AG09319 (cell line): ENCODE data around the gene SIGLECL1.

Source experiments
- DNase-seq: peaks from one replicate; pipeline ENCODE4 v3.0.0-alpha.2; 2010; ENCODE audit warnings: low read depth; ENCODE audit errors: extremely low read depth
- TF ChIP-seq, protein P1 (sequence below): IDR thresholded peaks from 2 replicates; pipeline ENCODE4 v1.5.1; 2011; ENCODE audit warnings: low read depth, mild to moderate bottlenecking, inconsistent platforms, low read length, moderate library complexity

Gene SIGLECL1

DNA sequence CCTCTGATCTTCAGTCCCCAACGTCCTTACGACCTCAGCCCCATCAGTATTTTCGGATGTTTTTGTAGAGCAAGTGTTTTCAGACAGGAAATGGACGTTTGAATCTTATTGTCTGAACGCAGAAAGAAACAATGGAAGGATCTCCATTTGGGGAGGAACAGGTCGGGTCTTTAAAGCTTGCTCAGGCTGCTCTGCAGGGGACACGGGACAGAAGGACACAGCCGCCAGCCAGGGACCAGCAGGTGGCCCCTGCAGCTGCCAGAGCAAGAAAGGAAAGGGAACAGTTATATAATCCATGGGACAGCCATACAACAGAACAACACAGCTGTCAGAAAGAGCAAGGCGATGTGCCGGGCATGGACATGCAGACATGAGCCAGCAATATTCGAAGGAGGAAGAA lies 42.1 kb downstream of the SIGLECL1 start:
- DNase-seq = no peak
- TF ChIP-seq, protein P1, sequence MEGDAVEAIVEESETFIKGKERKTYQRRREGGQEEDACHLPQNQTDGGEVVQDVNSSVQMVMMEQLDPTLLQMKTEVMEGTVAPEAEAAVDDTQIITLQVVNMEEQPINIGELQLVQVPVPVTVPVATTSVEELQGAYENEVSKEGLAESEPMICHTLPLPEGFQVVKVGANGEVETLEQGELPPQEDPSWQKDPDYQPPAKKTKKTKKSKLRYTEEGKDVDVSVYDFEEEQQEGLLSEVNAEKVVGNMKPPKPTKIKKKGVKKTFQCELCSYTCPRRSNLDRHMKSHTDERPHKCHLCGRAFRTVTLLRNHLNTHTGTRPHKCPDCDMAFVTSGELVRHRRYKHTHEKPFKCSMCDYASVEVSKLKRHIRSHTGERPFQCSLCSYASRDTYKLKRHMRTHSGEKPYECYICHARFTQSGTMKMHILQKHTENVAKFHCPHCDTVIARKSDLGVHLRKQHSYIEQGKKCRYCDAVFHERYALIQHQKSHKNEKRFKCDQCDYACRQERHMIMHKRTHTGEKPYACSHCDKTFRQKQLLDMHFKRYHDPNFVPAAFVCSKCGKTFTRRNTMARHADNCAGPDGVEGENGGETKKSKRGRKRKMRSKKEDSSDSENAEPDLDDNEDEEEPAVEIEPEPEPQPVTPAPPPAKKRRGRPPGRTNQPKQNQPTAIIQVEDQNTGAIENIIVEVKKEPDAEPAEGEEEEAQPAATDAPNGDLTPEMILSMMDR = no peak

DNA sequence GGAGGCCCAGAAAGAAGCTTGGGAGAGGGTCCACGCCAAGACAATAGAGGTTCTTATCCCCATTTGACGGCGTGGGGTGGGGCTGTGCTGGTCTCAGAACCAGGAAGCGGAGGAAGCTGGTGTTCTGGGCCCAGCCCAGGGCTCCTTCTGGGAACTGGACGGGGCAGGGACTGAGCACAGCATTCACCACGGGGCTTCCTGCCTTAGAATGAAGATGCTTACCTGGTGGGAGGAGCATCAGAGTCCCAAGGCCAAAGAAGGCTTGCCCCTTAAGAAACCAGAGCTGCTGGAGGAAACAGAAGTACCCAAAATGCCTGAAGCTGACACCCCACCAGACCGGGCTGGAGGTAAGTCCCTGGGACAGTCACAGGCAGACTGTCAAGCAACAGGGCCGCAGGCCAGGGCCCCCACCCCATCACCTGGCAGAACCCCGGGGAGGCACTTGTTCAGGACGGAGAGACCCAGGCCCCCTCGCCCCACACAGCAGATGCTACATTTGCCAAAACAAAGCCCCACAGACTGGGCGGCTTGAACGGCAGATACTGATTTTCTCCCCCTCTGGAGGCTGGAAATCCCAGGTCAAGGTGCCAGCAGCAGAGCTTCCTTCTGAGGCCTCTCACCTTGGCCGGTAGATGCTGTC lies 42.8 kb downstream of the SIGLECL1 start:
- TF ChIP-seq, protein P1 = no peak
- DNase-seq = no peak

DNA sequence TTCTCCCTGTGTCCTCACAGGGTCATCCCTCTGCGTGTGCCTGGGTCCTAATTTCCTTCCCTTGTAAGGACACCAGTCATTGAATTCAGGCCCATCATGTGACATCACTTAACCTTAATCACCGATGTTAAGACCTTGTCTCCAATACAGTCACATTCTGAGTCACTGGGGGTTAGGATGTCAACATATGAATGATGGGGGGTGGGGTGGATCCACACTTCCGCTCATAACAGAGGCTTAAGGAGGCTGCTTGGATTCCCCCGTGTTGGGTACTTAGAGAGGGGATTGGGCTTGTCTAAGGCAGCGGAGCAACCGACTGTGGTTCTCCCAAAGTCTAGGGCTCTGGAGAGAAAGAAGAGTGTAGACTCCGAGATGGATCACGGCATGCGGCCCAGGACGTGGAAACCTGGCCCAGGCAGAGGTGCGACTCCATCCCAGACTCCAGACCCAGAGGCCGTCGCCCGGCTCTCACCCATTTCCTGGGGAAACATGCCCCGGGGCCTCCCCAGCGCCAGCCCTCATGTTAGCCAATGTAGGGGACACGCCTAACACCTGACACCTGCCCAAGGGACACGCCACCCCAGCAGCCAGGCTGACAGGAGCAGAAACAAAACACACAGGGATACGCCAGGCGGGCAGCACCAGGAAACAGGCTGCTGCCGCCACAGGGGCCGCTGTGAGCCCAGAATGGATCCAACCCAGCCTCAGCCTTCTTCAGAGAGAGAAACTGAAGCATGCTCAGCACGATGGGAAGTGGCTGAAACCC lies 43.5 kb downstream of the SIGLECL1 start:
- TF ChIP-seq, protein P1 = no peak
- no peak for DNase-seq

DNA sequence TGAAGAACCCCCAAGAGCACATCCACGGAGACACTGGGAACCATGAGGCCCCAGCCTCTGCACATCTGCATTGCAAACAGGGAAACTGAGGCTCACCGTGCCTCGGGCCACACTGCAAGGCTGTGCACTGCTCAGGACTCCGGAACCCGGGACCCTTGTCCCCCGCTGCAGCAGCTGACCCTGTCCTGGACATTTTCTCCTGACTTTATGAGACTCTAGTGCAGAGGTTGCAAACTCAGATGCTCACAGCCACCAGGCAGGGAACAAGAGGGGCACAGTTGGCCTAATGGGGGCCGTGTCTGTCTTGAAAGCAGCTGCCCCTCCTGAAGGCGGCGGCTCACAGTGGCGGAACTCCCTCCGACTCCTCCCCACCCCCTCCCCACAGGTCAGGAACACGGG lies 44.1 kb downstream of the SIGLECL1 start:
- no peak for DNase-seq
- TF ChIP-seq, protein P1 = no peak

DNA sequence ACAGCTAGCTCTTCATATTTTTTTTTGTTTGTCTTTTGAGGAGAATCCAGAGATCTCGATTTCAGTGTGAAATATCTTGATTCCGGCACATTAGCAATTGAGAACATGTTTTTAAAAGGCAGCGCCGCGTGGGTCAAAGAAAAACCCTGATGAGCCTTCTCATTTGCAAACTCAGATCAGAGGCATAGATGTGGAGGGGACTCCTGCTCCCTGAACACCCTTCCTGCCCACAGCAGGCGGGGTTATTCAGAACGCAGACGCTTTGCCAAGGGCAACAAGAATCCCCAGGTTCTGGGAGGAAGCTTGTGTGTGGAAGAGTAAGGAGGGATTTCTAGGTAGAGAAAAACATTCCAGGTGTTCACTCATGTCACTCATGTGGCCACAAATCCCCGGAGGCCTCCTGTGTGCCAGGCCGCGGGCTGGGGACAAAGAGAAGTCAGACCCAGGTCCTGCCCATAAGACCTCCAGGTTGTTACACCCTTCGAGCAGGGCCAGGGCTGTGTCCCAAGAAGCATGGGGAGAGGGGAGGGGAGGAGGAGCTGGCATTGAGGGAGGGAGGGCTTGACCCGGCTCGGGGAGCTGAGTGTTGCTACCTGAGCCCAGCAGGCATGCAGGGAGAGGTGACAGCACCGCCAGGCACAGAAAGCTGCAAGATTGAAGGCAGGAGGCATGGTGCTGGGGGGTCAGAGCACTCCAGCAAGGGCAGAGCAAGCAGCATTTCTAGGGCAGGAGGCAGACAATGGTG lies 44.7 kb downstream of the SIGLECL1 start:
- TF ChIP-seq, protein P1 = no peak
- no peak for DNase-seq

DNA sequence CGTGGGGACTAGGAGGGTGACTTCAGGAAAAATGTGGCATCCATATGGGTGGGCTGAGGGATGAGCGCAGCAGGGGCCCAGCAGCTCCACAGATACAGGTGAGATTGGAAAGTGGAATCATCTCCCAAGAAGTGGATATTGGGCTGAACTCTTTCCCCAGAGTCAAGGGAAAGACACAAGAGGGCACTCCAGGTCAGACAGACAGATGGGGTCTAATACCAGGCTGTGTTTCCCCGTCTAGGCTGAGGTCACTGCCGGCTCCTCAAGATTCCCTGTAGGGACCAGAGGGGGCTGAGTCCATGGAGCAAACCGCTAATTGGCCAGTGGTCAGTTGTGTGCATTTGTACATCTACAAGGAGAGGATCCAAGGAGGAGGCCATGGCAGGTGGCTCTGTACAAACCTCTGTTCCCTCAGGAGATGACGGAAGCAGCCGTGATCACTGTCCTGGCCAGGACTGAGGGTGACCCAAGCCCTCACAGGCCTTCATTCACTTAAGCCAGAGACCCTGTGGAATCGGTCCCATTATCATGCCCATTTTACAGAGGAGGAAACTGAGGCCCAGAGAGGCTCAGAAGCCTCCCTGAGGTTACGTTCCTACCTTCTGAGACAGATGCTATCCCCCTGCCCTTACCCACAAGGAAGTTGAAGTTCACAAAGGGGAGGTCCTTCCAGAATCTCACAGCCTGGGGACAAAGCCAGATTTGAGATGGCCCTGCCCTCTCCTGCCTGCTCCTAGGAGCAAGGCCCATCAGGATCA lies 45.6 kb downstream of the SIGLECL1 start:
- no peak for DNase-seq
- TF ChIP-seq, protein P1 = no peak

DNA sequence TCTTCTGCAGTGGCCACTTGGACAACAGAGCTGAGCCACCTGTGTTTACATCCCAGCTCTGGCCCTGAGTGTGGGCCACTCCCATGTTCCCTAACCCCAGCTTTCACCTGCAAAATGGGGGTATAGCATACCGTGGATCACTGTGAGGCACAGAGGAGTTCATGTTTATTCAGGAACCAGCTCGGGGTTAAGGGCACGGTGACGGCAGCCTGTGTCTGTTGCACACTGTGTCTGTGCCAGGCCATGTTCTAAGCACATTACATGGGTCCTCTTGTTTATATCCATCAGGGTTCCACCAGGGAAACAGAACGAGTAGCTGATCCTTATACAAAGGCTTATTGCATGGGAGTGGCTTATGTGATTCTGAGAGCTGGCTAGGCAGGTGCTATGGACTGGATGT lies 46.5 kb downstream of the SIGLECL1 start:
- TF ChIP-seq, protein P1 = no peak
- no peak for DNase-seq
